ENCODE data around the gene SALL3.

SALL3 gene

DNA sequence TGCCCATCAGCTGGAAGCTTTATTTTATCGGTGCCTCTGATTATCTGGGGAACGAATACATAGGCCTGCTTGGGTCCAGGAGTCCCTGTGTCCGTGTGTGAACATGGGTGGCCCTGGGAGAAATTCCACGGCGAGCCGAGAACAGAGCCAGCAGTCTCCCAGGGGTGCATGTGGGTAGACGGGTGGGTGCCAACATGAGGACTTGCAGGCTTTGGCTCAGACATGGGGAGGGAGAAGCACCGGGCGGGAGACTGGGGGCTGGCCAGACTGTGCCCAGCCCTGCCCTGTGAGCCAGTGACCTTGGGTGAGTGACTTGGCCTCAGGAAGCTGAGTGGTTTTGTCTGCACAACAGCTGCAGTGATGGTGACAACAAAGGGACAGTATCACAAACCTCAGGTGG is 44.2 kb upstream of the SALL3 start:
- Histone ChIP-seq H2BK12ac (ENCODE audit: low read length in 2 of 2) (no peak overlapping the region), H3K18ac (ENCODE audit: low read depth in 1 of 2, low read length in 2 of 2) (no peak overlapping the region), H2BK5ac (ENCODE audit: low read depth, low read length, poor library complexity, severe bottlenecking) (no peak overlapping the region), H2BK120ac (ENCODE audit: low read depth, low read length) (no peak overlapping the region), H4K8ac (ENCODE audit: low read length) (no peak overlapping the region), H3K27me3 (ENCODE audit: control insufficient read depth in 1 of 2, insufficient read depth in 1 of 2, low read length in 2 of 2) (no peaks in the 10 kb centered on the region), H3K4me1 (ENCODE audit: control insufficient read depth, insufficient read depth, low read depth, low read length) (no peaks in the 10 kb centered on the region), H3K14ac (ENCODE audit: low read length in 2 of 2) (no peak overlapping the region), H3K4me2 (ENCODE audit: low read length, poor library complexity, severe bottlenecking) (no peak overlapping the region), H2AFZ (ENCODE audit: low read depth, low read length) (no peak overlapping the region), H2BK15ac (ENCODE audit: low read depth, poor library complexity, severe bottlenecking) (no peak overlapping the region), H3K23ac (ENCODE audit: low read length in 2 of 2) (no peak overlapping the region), H3K79me1 (replicated peaks; ENCODE audit: low read length, poor library complexity, severe bottlenecking) (no peaks in the 10 kb centered on the region), H2AK5ac (ENCODE audit: low read length, severe bottlenecking) (no peak overlapping the region), H3K4ac (ENCODE audit: low read depth in 1 of 2, low read length in 2 of 2) (no peak overlapping the region), H3K9me3 (ENCODE audit: control insufficient read depth, low read length) (peaks cover 4% of the 10 kb centered on the region), H3K27ac (ENCODE audit: low read length, poor library complexity, severe bottlenecking) (no peak overlapping the region), H3K9ac (ENCODE audit: low read length) (no peak overlapping the region), H3K4me3 (ENCODE audit: insufficient read depth in 1 of 2, low read depth in 1 of 2, low read length in 2 of 2) (no peak overlapping the region), H3K36me3 (ENCODE audit: control insufficient read depth in 1 of 2, insufficient read depth in 2 of 2, low read depth in 1 of 2, low read length in 2 of 2) (no peaks in the 10 kb centered on the region), H4K91ac (ENCODE audit: low read length) (no peak overlapping the region)
- no peak for DNase-seq
- WGBS, result 84% methylated on average over 9 of the region's 9 CpGs

- WGBS, result 85% methylated on average over 28 of the region's 28 CpGs
- H3K27me3 ChIP-seq (ENCODE audit: control insufficient read depth in 1 of 2, insufficient read depth in 1 of 2, low read length in 2 of 2), result no peaks in the 10 kb centered on the region
- H3K4me2 ChIP-seq (ENCODE audit: low read length, poor library complexity, severe bottlenecking), result no peak overlapping the region
These were observed 43.2 kb upstream of the SALL3 start for GRCh38 chr18:78936251-78937005.

DNA sequence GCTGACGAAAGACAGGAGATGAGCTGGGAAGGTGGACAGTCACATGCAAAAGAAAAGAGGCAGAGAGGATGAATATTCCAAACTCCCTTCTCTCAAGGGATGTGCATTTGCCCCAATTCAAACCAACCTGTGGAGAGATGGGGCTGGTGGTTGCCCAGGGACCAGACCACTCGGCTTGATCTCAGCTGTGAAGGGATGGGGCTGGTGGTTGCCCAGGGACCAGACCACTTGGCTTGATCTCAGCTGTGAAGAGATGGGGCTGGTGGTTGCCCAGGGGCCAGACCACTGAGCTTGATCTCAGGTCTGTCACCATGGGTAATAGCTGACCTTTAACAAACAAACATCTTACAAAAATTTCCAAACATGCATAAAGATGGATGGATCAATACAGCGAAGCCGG is 42.5 kb upstream of the SALL3 start:
- Histone ChIP-seq H3K9me3 (ENCODE audit: control insufficient read depth, low read length) (peaks cover 3% of the 10 kb centered on the region), H3K18ac (ENCODE audit: low read depth in 1 of 2, low read length in 2 of 2) (no peak overlapping the region), H3K4ac (ENCODE audit: low read depth in 1 of 2, low read length in 2 of 2) (no peak overlapping the region), H3K4me2 (ENCODE audit: low read length, poor library complexity, severe bottlenecking) (no peak overlapping the region), H2BK15ac (ENCODE audit: low read depth, poor library complexity, severe bottlenecking) (no peak overlapping the region), H3K36me3 (ENCODE audit: control insufficient read depth in 1 of 2, insufficient read depth in 2 of 2, low read depth in 1 of 2, low read length in 2 of 2) (no peaks in the 10 kb centered on the region), H3K9ac (ENCODE audit: low read length) (no peak overlapping the region), H4K8ac (ENCODE audit: low read length) (no peak overlapping the region), H2AFZ (ENCODE audit: low read depth, low read length) (no peak overlapping the region), H2BK120ac (ENCODE audit: low read depth, low read length) (no peak overlapping the region), H3K4me1 (ENCODE audit: control insufficient read depth, insufficient read depth, low read depth, low read length) (no peaks in the 10 kb centered on the region), H4K91ac (ENCODE audit: low read length) (no peak overlapping the region), H3K27ac (ENCODE audit: low read length, poor library complexity, severe bottlenecking) (no peak overlapping the region), H2AK5ac (ENCODE audit: low read length, severe bottlenecking) (no peak overlapping the region), H2BK12ac (ENCODE audit: low read length in 2 of 2) (no peak overlapping the region), H3K14ac (ENCODE audit: low read length in 2 of 2) (no peak overlapping the region), H3K23ac (ENCODE audit: low read length in 2 of 2) (no peak overlapping the region), H3K79me1 (replicated peaks; ENCODE audit: low read length, poor library complexity, severe bottlenecking) (no peaks in the 10 kb centered on the region), H2BK5ac (ENCODE audit: low read depth, low read length, poor library complexity, severe bottlenecking) (no peak overlapping the region), H3K4me3 (ENCODE audit: insufficient read depth in 1 of 2, low read depth in 1 of 2, low read length in 2 of 2) (no peak overlapping the region), H3K27me3 (ENCODE audit: control insufficient read depth in 1 of 2, insufficient read depth in 1 of 2, low read length in 2 of 2) (no peaks in the 10 kb centered on the region)
- 81% methylated on average over 3 of the region's 4 CpGs for WGBS
- DNase-seq, result no peak

More at GRCh38 chr18:78936251-78937005, 43.2 kb upstream of the SALL3 start:
- Histone ChIP-seq H3K18ac (ENCODE audit: low read depth in 1 of 2, low read length in 2 of 2) (no peak overlapping the region), H2AK5ac (ENCODE audit: low read length, severe bottlenecking) (no peak overlapping the region), H3K4ac (ENCODE audit: low read depth in 1 of 2, low read length in 2 of 2) (no peak overlapping the region), H2AFZ (ENCODE audit: low read depth, low read length) (no peak overlapping the region), H3K14ac (ENCODE audit: low read length in 2 of 2) (no peak overlapping the region), H3K36me3 (ENCODE audit: control insufficient read depth in 1 of 2, insufficient read depth in 2 of 2, low read depth in 1 of 2, low read length in 2 of 2) (no peaks in the 10 kb centered on the region), H3K9me3 (ENCODE audit: control insufficient read depth, low read length) (peaks cover 4% of the 10 kb centered on the region), H3K23ac (ENCODE audit: low read length in 2 of 2) (no peak overlapping the region), H4K8ac (ENCODE audit: low read length) (no peak overlapping the region), H3K4me1 (ENCODE audit: control insufficient read depth, insufficient read depth, low read depth, low read length) (no peaks in the 10 kb centered on the region), H3K27ac (ENCODE audit: low read length, poor library complexity, severe bottlenecking) (no peak overlapping the region), H3K9ac (ENCODE audit: low read length) (no peak overlapping the region), H2BK5ac (ENCODE audit: low read depth, low read length, poor library complexity, severe bottlenecking) (no peak overlapping the region), H2BK15ac (ENCODE audit: low read depth, poor library complexity, severe bottlenecking) (no peak overlapping the region), H2BK12ac (ENCODE audit: low read length in 2 of 2) (no peak overlapping the region), H4K91ac (ENCODE audit: low read length) (no peak overlapping the region), H3K4me3 (ENCODE audit: insufficient read depth in 1 of 2, low read depth in 1 of 2, low read length in 2 of 2) (no peak overlapping the region), H2BK120ac (ENCODE audit: low read depth, low read length) (no peak overlapping the region), H3K79me1 (replicated peaks; ENCODE audit: low read length, poor library complexity, severe bottlenecking) (no peaks in the 10 kb centered on the region)
- DNase-seq, result no peak

- peaks cover 7% of the 10 kb centered on the region for H3K9me3 ChIP-seq (ENCODE audit: control insufficient read depth, low read length)
- H2AFZ ChIP-seq (ENCODE audit: low read depth, low read length), result no peak overlapping the region
- H3K4me2 ChIP-seq (ENCODE audit: low read length, poor library complexity, severe bottlenecking), result no peak overlapping the region
- H2BK12ac ChIP-seq (ENCODE audit: low read length in 2 of 2), result no peak overlapping the region
- no peak overlapping the region for H4K91ac ChIP-seq (ENCODE audit: low read length)
- H2BK5ac ChIP-seq (ENCODE audit: low read depth, low read length, poor library complexity, severe bottlenecking), result no peak overlapping the region
- H3K14ac ChIP-seq (ENCODE audit: low read length in 2 of 2), result no peak overlapping the region
- WGBS, result 69% methylated on average over 4 of the region's 5 CpGs
- H3K23ac ChIP-seq (ENCODE audit: low read length in 2 of 2), result no peak overlapping the region
- H2BK120ac ChIP-seq (ENCODE audit: low read depth, low read length), result no peak overlapping the region
- H3K4me3 ChIP-seq (ENCODE audit: insufficient read depth in 1 of 2, low read depth in 1 of 2, low read length in 2 of 2), result no peak overlapping the region
- no peak overlapping the region for H4K8ac ChIP-seq (ENCODE audit: low read length)
- no peak overlapping the region for H3K18ac ChIP-seq (ENCODE audit: low read depth in 1 of 2, low read length in 2 of 2)
- no peaks in the 10 kb centered on the region for H3K4me1 ChIP-seq (ENCODE audit: control insufficient read depth, insufficient read depth, low read depth, low read length)
- H2BK15ac ChIP-seq (ENCODE audit: low read depth, poor library complexity, severe bottlenecking), result no peak overlapping the region
- no peak overlapping the region for H3K4ac ChIP-seq (ENCODE audit: low read depth in 1 of 2, low read length in 2 of 2)
- no peak overlapping the region for H2AK5ac ChIP-seq (ENCODE audit: low read length, severe bottlenecking)
- no peak for DNase-seq
- H3K36me3 ChIP-seq (ENCODE audit: control insufficient read depth in 1 of 2, insufficient read depth in 2 of 2, low read depth in 1 of 2, low read length in 2 of 2), result no peaks in the 10 kb centered on the region
- H3K27ac ChIP-seq (ENCODE audit: low read length, poor library complexity, severe bottlenecking), result no peak overlapping the region
- no peaks in the 10 kb centered on the region for H3K79me1 ChIP-seq (replicated peaks; ENCODE audit: low read length, poor library complexity, severe bottlenecking)
- no peaks in the 10 kb centered on the region for H3K27me3 ChIP-seq (ENCODE audit: control insufficient read depth in 1 of 2, insufficient read depth in 1 of 2, low read length in 2 of 2)
- H3K9ac ChIP-seq (ENCODE audit: low read length), result no peak overlapping the region
These were observed 40.5 kb upstream of the SALL3 start for GRCh38 chr18:78939105-78939504.

Data from mesenchymal stem cell (in vitro differentiated cells and primary cell).